Osteocyte (in vitro differentiated cells): ENCODE data around the gene COIL. TPM values are rescaled to one million over a fixed set of nuclear protein-coding genes. Genes with fewer than 3 reads are reported as not detected.

Experiments
- DNase-seq: peaks from one replicate; pipeline ENCODE4 v3.0.0; 2021; ENCODE audit warnings: mixed read lengths; ENCODE audit not compliant: unreplicated experiment; ENCODE audit errors: extremely low spot score
- H3K27ac Mint-ChIP-seq: one replicate; pipeline ENCODE4 v1.8.0; 2021; ENCODE audit warnings: mild to moderate bottlenecking, mixed read lengths; ENCODE audit not compliant: unreplicated experiment
- H3K27me3 Mint-ChIP-seq: one replicate; pipeline ENCODE4 v1.8.0; 2021; ENCODE audit warnings: mixed read lengths; ENCODE audit not compliant: unreplicated experiment
- H3K36me3 Mint-ChIP-seq: one replicate; pipeline ENCODE4 v1.8.0; 2021; ENCODE audit warnings: mixed read lengths; ENCODE audit not compliant: unreplicated experiment
- H3K4me1 Mint-ChIP-seq: one replicate; pipeline ENCODE4 v1.8.0; 2021; ENCODE audit warnings: mixed read lengths; ENCODE audit not compliant: unreplicated experiment
- H3K4me3 Mint-ChIP-seq: one replicate; pipeline ENCODE4 v1.8.0; 2021; ENCODE audit warnings: mild to moderate bottlenecking, moderate library complexity, mixed read lengths; ENCODE audit not compliant: unreplicated experiment
- H3K9me3 Mint-ChIP-seq: one replicate; pipeline ENCODE4 v1.8.0; 2021; ENCODE audit warnings: mixed read lengths; ENCODE audit not compliant: unreplicated experiment
- CTCF ChIP-seq: fragments of 200-600 bp; sonication (generic); IDR thresholded peaks from 2 replicates; pipeline ENCODE4 v1.5.0; 2021; ENCODE audit warnings: antibody characterized with exemption, mild to moderate bottlenecking, moderate library complexity
- total RNA-seq: library from RNA; stranded (reverse); gene quantifications from 2 replicates; pipeline ENCODE4 v1.2.1, GENCODE V29; 2021

The COIL gene
- total RNA-seq, 1 donor from 2014 or later = 15.2 TPM

- Mint-ChIP-seq H3K27ac (no peak overlapping the region), H3K4me3 (no peak overlapping the region), H3K27me3 (peaks cover 9% of the 10 kb centered on the region), H3K4me1 (no peaks in the 10 kb centered on the region), H3K9me3 (no peaks in the 10 kb centered on the region), H3K36me3 (peaks cover 12% of the 10 kb centered on the region)
- DNase-seq = no peak
- TF ChIP-seq CTCF = no peak
Observed at GRCh38 chr17:57006040-57006439, 45.2 kb upstream of the COIL start.

GRCh38 chr17:57004944-57005579 lies 44.2 kb upstream of the COIL start:
- no peak for DNase-seq
- Mint-ChIP-seq H3K27ac (no peak overlapping the region), H3K36me3 (peaks cover 12% of the 10 kb centered on the region), H3K27me3 (peaks cover 8% of the 10 kb centered on the region), H3K9me3 (no peaks in the 10 kb centered on the region), H3K4me3 (no peak overlapping the region), H3K4me1 (no peaks in the 10 kb centered on the region)
- peak; percentile 11 for TF ChIP-seq CTCF

- TF ChIP-seq CTCF = no peak
- H3K4me3 Mint-ChIP-seq = no peak overlapping the region
- no peak for DNase-seq
- no peak overlapping the region for H3K27ac Mint-ChIP-seq
- no peaks in the 10 kb centered on the region for H3K9me3 Mint-ChIP-seq
- no peaks in the 10 kb centered on the region for H3K27me3 Mint-ChIP-seq
- H3K36me3 Mint-ChIP-seq = peaks cover 17% of the 10 kb centered on the region
- no peaks in the 10 kb centered on the region for H3K4me1 Mint-ChIP-seq
Observed at GRCh38 chr17:57002904-57003303, 42.1 kb upstream of the COIL start.

GRCh38 chr17:57001541-57001940 lies 40.7 kb upstream of the COIL start:
- Mint-ChIP-seq H3K4me1 (no peaks in the 10 kb centered on the region), H3K27me3 (no peaks in the 10 kb centered on the region), H3K36me3 (peaks cover 20% of the 10 kb centered on the region), H3K27ac (no peak overlapping the region), H3K9me3 (no peaks in the 10 kb centered on the region), H3K4me3 (no peak overlapping the region)
- no peak for TF ChIP-seq CTCF
- DNase-seq = no peak

GRCh38 chr17:56997313-56997712 lies 36.5 kb upstream of the COIL start:
- no peak overlapping the region for H3K4me3 Mint-ChIP-seq
- no peak for TF ChIP-seq CTCF
- no peak for DNase-seq
- no peaks in the 10 kb centered on the region for H3K27me3 Mint-ChIP-seq
- H3K27ac Mint-ChIP-seq = no peak overlapping the region
- H3K9me3 Mint-ChIP-seq = no peaks in the 10 kb centered on the region
- H3K4me1 Mint-ChIP-seq = no peaks in the 10 kb centered on the region
- H3K36me3 Mint-ChIP-seq = peaks cover 24% of the 10 kb centered on the region
